UCSD-AML1 (cell line): ENCODE measurements around the gene FBN3.

Experiments used
- DNase-seq: peaks from one replicate; lab custom pipeline; 2025; ENCODE audit not compliant: unreplicated experiment; lab: John Stamatoyannopoulos, UW

Gene FBN3

GRCh38 chr19:8093740-8094139 lies 55.7 kb downstream of the FBN3 start:
- DNase-seq = no peak

- DNase-seq = no peak
These were observed 58.4 kb downstream of the FBN3 start for GRCh38 chr19:8090950-8091349.

GRCh38 chr19:8089664-8090601 lies 59.5 kb downstream of the FBN3 start:
- DNase-seq = no peak

GRCh38 chr19:8088752-8089663 lies 60.4 kb downstream of the FBN3 start:
- DNase-seq = no peak

GRCh38 chr19:8087876-8088275 lies 61.5 kb downstream of the FBN3 start:
- no peak for DNase-seq

GRCh38 chr19:8086849-8087248 lies 62.5 kb downstream of the FBN3 start:
- no peak for DNase-seq

GRCh38 chr19:8085598-8086408 lies 63.6 kb downstream of the FBN3 start:
- DNase-seq = peak; percentile 35

GRCh38 chr19:8084152-8084551 lies 65.2 kb downstream of the FBN3 start:
- no peak for DNase-seq

GRCh38 chr19:8083141-8083540 lies 66.3 kb downstream of the FBN3 start:
- no peak for DNase-seq

- DNase-seq = no peak
These were observed 67.5 kb downstream of the FBN3 start for GRCh38 chr19:8081569-8082550.

- DNase-seq = no peak
These were observed 68.6 kb downstream of the FBN3 start for GRCh38 chr19:8080832-8081231.

- no peak for DNase-seq
These were observed 69.4 kb downstream of the FBN3 start for GRCh38 chr19:8079988-8080387.

GRCh38 chr19:8075158-8076074 lies 74.0 kb downstream of the FBN3 start:
- no peak for DNase-seq

- no peak for DNase-seq
These were observed 74.9 kb downstream of the FBN3 start for GRCh38 chr19:8074501-8074900.

- DNase-seq = no peak
These were observed 77.5 kb downstream of the FBN3 start for GRCh38 chr19:8071912-8072311.

- no peak for DNase-seq
These were observed 80.1 kb downstream of the FBN3 start for GRCh38 chr19:8069096-8069973.

GRCh38 chr19:8065875-8066261 lies 83.5 kb downstream of the FBN3 start:
- DNase-seq = no peak
